GM19193 (cell line): Measurements from ENCODE around the gene MICAL2.

Source experiments
- POLR2A ChIP-seq: IDR thresholded peaks from 4 replicates; pipeline ENCODE4 v1.6.1; 2011; ENCODE audit not compliant: insufficient read depth, insufficient read length; ENCODE audit errors: extremely low read depth

The MICAL2 gene

GRCh38 chr11:12103411-12104225 is 6.8 kb upstream of the MICAL2 start:
- TF ChIP-seq POLR2A = no peak

DNA sequence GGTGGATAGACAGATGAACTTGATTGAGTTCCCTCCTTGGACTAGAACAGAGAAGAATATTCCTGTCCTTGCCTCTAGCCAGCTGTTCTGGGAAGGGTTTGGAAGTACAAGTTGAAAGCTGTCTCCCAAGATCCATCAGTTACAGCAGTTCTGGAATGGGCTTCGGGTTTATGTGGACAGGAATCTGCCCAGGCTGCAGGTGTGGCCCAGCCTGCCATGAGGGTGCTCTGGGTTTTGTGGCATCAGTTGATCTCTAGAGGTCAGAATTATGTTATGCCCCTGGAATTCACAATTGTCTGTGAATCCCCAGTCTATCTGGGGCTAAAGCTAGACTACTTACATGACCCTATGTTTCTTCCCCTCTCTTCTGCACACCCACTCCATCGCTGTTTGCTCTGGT is 4.9 kb upstream of the MICAL2 start:
- no peak for TF ChIP-seq POLR2A

DNA sequence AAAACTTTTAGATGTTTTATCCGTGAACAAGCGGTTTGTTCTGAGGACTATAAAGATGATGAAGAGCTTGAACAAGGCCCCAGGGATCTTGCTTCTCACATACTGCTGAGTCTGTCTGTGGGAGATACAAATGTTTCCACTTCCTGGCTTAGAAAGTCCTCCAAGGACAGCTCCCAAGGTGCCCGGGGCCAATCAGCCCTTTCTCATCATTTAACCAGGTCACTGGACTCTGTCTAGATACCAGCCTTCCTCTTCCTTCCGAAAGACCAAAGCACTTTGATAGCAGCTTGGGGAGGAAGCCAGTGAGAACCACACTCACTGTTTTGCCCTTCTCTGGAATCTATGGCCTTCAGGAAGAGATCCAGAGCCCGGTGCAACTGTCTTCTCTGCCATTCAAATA is 4.3 kb upstream of the MICAL2 start:
- no peak for TF ChIP-seq POLR2A

GRCh38 chr11:12106501-12106900 is 3.9 kb upstream of the MICAL2 start:
- no peak for TF ChIP-seq POLR2A

DNA sequence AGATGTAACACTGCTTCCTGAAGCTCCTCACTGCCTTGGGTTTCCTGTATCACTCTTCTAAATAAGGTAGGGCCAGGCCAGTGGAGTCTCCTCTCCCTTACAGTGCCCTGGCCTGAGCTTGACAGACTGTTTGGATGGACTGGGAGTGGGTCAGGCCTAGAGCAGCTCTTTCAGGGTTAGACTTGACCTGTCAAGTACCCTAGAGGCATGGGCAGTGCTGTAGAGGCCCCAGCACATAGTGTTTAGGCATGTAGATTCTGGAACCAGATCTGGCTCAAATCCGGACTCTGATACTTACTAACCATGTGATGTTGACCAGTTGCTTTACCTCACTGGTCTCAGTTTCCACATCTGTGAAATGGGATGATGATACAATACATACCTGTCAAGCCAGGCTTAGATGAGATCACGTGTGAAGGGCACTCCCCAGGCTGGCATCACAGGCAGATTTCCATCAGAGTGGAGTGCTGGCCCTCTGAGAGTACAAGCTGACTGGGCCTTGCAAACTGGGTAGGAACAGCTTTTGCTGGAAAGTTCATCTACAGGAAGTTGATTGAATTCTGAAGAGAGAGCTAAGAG is 1.4 kb upstream of the MICAL2 start:
- TF ChIP-seq POLR2A = no peak

- TF ChIP-seq POLR2A = no peak
Measured at GRCh38 chr11:12109591-12110196, 696 bp upstream of the MICAL2 start.

DNA sequence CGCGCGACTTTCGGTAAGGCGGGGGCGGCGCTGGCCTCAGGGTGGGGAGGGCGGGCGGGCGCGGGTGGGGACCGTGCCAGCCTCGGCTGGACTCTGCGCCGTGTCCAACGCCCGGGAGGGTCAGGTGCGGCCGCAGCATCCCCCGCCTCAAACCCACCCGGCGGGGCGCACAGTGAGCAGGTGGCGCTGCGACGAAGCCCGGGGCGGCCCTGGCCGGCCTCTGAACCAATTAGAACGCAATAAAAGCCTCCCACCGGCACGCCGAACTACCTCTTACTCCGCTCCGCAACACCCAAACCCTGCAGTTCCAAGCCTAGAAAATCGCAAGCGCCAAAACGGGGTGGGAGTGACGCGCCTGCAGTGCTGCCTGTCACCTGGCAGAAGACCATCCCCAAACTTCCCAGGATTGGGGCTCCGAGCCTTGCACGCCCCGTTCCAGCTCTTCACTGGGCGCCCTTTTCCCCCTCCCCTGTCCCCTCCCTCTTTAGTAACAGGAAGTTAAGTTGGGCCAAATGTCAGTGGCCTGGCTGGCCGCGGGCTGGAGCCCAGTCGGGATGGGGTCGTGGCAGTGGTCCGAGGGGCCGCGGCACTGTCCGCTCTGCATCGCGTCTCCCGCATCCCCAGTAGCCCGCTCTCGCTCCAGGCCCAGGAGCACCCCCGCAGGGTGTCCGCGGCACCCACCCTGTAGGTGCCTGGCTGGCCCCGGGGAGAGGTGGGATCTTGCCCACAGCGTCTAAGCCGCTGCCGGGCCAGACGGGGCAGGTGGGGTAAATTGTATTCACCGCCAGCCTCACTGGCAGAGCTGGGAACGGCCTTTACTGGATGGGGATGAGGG is 541 bp downstream of the MICAL2 start:
- TF ChIP-seq POLR2A = no peak

- no peak for TF ChIP-seq POLR2A
Measured at GRCh38 chr11:12111549-12112520, 1.4 kb downstream of the MICAL2 start.

GRCh38 chr11:12112750-12113149 is 2.4 kb downstream of the MICAL2 start:
- no peak for TF ChIP-seq POLR2A

GRCh38 chr11:12113294-12113693 is 2.9 kb downstream of the MICAL2 start:
- TF ChIP-seq POLR2A = no peak

DNA sequence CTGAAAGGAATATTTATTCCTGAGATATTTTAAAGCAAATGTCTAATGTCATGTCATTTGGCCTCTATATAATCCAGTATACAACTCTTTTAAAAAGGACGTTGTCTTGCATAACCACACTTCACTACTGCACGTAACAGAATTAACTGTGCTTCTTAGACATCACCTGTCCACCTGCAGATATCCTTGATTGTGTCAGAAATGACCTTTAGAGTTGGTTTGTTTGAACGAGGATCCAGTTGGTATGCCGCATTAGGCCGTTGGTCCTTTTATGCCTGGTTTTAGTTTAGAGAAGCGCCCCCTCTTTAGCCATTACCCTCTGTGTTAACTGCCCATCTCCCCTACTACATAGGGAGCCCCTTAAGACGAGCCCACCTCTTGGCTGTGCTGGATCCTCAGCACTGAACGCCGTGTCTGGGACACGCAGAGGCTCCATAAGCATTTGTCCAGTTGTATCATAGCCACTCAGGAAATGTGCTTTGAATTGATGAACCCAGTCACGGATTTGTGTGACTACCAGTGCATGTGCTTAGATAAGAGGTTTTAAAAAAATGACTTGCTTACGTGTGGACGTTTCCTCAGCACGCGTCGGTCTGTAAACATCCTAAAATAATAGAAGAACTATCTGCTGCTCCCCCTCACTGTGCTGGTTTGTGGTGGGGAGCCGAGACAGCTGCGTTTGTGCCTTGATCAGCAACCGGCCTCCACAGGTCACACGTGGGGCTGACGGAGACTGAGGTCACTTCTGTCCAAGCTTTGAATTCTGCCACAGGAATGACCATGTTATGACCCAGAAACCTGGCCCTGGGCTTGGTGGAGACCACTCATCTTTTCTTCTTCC is 4.0 kb downstream of the MICAL2 start:
- no peak for TF ChIP-seq POLR2A

GRCh38 chr11:12116425-12117032 is 6.1 kb downstream of the MICAL2 start:
- no peak for TF ChIP-seq POLR2A

DNA sequence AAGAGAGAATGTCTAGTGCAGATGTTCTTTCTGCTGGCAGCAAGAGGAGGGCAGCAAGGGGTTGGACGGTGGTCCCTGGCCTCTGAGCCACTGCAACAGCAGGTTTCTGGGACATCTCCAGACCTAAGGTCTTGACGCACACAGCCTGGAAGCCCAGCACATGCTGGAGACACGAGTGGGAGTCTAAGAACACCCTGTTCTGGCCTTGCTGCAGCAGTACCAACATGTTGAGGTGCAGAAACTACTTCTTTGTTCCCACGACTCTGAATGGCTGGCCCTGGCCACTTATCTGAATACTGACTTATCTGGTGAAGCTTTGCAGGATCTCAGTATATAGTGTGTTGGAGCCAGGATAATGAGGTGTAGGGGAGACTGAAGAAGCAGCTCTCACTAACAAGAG is 6.8 kb downstream of the MICAL2 start:
- TF ChIP-seq POLR2A = no peak

- TF ChIP-seq POLR2A = no peak
Measured at GRCh38 chr11:12117611-12118010, 7.2 kb downstream of the MICAL2 start.

DNA sequence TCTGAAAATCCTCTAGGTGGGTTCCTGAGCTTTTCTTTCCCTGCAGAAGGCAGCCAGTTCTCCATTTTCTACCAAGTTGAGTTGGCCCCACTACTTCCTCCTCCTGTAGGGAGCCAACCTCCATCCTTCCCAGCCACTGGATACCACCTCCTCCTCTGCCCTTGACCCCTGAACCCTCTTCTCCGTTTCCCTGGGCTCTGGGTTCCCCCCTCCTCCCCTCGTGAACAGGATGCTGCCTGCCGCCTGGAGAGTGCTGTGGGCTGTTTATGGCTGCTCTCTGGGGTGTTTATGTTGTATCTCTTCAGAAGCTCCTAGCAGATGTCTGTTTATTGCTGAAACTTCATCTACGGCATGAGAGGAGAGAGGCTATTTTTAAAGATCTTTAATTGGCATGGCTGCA is 8.6 kb downstream of the MICAL2 start:
- no peak for TF ChIP-seq POLR2A
